H9 (cell line): ENCODE data around the gene UGT1A6. TPM values are rescaled to one million over a fixed set of nuclear protein-coding genes. Genes with fewer than 3 reads are reported as not detected.

Experiments used
- DNase-seq: peaks from one replicate; pipeline ENCODE4 v3.0.0-alpha.2; 2017
- H2AFZ ChIP-seq: one replicate; pipeline ENCODE4 v1.6.1; 2013; ENCODE audit warnings: mild to moderate bottlenecking, low read length, control low read depth, moderate library complexity
- H2AK5ac ChIP-seq: 2 replicates; pipeline ENCODE4 v1.6.1; 2013; ENCODE audit warnings: low read length, control low read depth, mixed read lengths; ENCODE audit not compliant: insufficient read length
- H2BK120ac ChIP-seq: one replicate; pipeline ENCODE4 v1.6.1; 2013; ENCODE audit warnings: low read depth, mild to moderate bottlenecking, low read length, control low read depth, inconsistent platforms; ENCODE audit not compliant: poor library complexity, severe bottlenecking
- H2BK12ac ChIP-seq: 2 replicates; pipeline ENCODE4 v1.6.1; 2013; ENCODE audit warnings: low read length, control low read depth, mixed read lengths, low read depth; ENCODE audit not compliant: insufficient read length
- H2BK15ac ChIP-seq: 2 replicates; pipeline ENCODE4 v1.6.1; 2013; ENCODE audit warnings: low read depth, low read length, control low read depth
- H2BK20ac ChIP-seq: one replicate; pipeline ENCODE4 v1.6.1; 2013; ENCODE audit warnings: low read depth, mild to moderate bottlenecking, low read length, control low read depth, inconsistent platforms; ENCODE audit not compliant: poor library complexity, severe bottlenecking
- H2BK5ac ChIP-seq: 2 replicates; pipeline ENCODE4 v1.6.1; 2013; ENCODE audit warnings: low read length, control low read depth, mixed read lengths; ENCODE audit not compliant: insufficient read length
- H3K14ac ChIP-seq: 2 replicates; pipeline ENCODE4 v1.6.1; 2013; ENCODE audit warnings: low read length, control low read depth; ENCODE audit not compliant: insufficient read depth
- H3K18ac ChIP-seq: 2 replicates; pipeline ENCODE4 v1.6.1; 2013; ENCODE audit warnings: low read depth, mild to moderate bottlenecking, mixed read lengths, low read length, control low read depth; ENCODE audit not compliant: insufficient read length
- H3K23ac ChIP-seq: 2 replicates; pipeline ENCODE4 v1.6.1; 2013; ENCODE audit warnings: low read length, control low read depth, mixed read lengths, low read depth; ENCODE audit not compliant: insufficient read length
- H3K23me2 ChIP-seq: 2 replicates; pipeline ENCODE4 v1.6.1; 2013; ENCODE audit warnings: low read depth, mild to moderate bottlenecking, mixed read lengths, low read length, control low read depth; ENCODE audit not compliant: insufficient read length, poor library complexity, severe bottlenecking
- H3K27ac ChIP-seq: 2 replicates; pipeline ENCODE4 v1.5.1; 2013; ENCODE audit warnings: low read length, control low read depth, mixed read lengths, low read depth; ENCODE audit not compliant: insufficient read length
- H3K27me3 ChIP-seq: 2 replicates; pipeline ENCODE4 v1.6.1; 2013; ENCODE audit warnings: low read length, control low read depth, inconsistent platforms; ENCODE audit not compliant: insufficient read depth
- H3K4ac ChIP-seq: 2 replicates; pipeline ENCODE4 v1.6.1; 2013; ENCODE audit warnings: low read depth, mild to moderate bottlenecking, control low read depth, inconsistent platforms, low read length, moderate library complexity
- H3K4me1 ChIP-seq: 2 replicates; pipeline ENCODE4 v1.6.1; 2013; ENCODE audit warnings: low read length, control low read depth, inconsistent platforms; ENCODE audit not compliant: insufficient read depth
- H3K4me2 ChIP-seq: 2 replicates; pipeline ENCODE4 v1.6.1; 2013; ENCODE audit warnings: low read length, control low read depth, mixed read lengths; ENCODE audit not compliant: insufficient read length, insufficient read depth
- H3K56ac ChIP-seq: 2 replicates; pipeline ENCODE4 v1.6.1; 2013; ENCODE audit warnings: low read depth, mild to moderate bottlenecking, mixed read lengths, low read length, control low read depth; ENCODE audit not compliant: insufficient read length
- H3K79me1 ChIP-seq: 2 replicates; pipeline ENCODE4 v1.6.1; 2013; ENCODE audit warnings: low read depth, mild to moderate bottlenecking, moderate library complexity, low read length, control low read depth, inconsistent platforms; ENCODE audit not compliant: insufficient read depth, poor library complexity, severe bottlenecking
- H3K79me2 ChIP-seq: 2 replicates; pipeline ENCODE4 v1.6.1; 2013; ENCODE audit warnings: low read length, control low read depth, inconsistent platforms; ENCODE audit not compliant: insufficient read depth
- H3K9ac ChIP-seq: 2 replicates; pipeline ENCODE4 v1.6.1; 2013; ENCODE audit warnings: low read length, control low read depth, mixed read lengths; ENCODE audit not compliant: insufficient read length; ENCODE audit errors: extremely low read depth
- H3K9me3 ChIP-seq: one replicate; pipeline ENCODE4 v1.6.1; 2013; ENCODE audit warnings: low read depth, low read length, inconsistent platforms; ENCODE audit not compliant: control insufficient read depth
- H3T11ph ChIP-seq: one replicate; pipeline ENCODE4 v1.6.1; 2013; ENCODE audit warnings: mild to moderate bottlenecking, low read length, control low read depth, inconsistent platforms
- H4K20me1 ChIP-seq: one replicate; pipeline ENCODE4 v1.6.1; 2013; ENCODE audit not compliant: control insufficient read depth, insufficient read length, insufficient read depth
- H4K5ac ChIP-seq: 2 replicates; pipeline ENCODE4 v1.6.1; 2013; ENCODE audit warnings: low read depth, mild to moderate bottlenecking, mixed read lengths, low read length, control low read depth; ENCODE audit not compliant: insufficient read length
- H4K8ac ChIP-seq: replicated peaks from 2 replicates; pipeline ENCODE4 v1.6.1; 2013; ENCODE audit warnings: low read length, control low read depth, mixed read lengths, low read depth; ENCODE audit not compliant: insufficient read length
- H4K91ac ChIP-seq: 2 replicates; pipeline ENCODE4 v1.6.1; 2013; ENCODE audit warnings: low read depth, mild to moderate bottlenecking, moderate library complexity, mixed read lengths, low read length, control low read depth; ENCODE audit not compliant: insufficient read length
- H3K27ac Mint-ChIP-seq, 3 experiments: 2 replicates in 2 of 3; 3 replicates in 1 of 3; pipeline ENCODE4 v1.8.0; 2020 to 2021; ENCODE audit warnings: mixed read lengths in 3 of 3, mild to moderate bottlenecking in 1 of 3, moderate library complexity in 1 of 3
- H3K27me3 Mint-ChIP-seq: 2 replicates; pipeline ENCODE4 v1.8.0; 2021; ENCODE audit warnings: low read depth, mild to moderate bottlenecking, moderate library complexity, mixed read lengths
- H3K36me3 Mint-ChIP-seq, 3 experiments: 2 replicates in 2 of 3; 3 replicates in 1 of 3; pipeline ENCODE4 v1.8.0; 2020 to 2021; ENCODE audit warnings: low read depth in 3 of 3, mixed read lengths in 3 of 3; ENCODE audit not compliant: insufficient read depth in 1 of 3
- H3K4me1 Mint-ChIP-seq, 2 experiments: 2 replicates each; pipeline ENCODE4 v1.8.0; 2020; ENCODE audit warnings: mixed read lengths in 2 of 2
- H3K4me3 Mint-ChIP-seq, 2 experiments: 2 replicates in 1 of 2; 3 replicates in 1 of 2; pipeline ENCODE4 v1.8.0; 2020 to 2021; ENCODE audit warnings: mild to moderate bottlenecking in 2 of 2, mixed read lengths in 2 of 2, moderate library complexity in 1 of 2
- H3K9me3 Mint-ChIP-seq, 2 experiments: 2 replicates in 1 of 2; 3 replicates in 1 of 2; pipeline ENCODE4 v1.8.0; 2020; ENCODE audit warnings: mild to moderate bottlenecking in 2 of 2, mixed read lengths in 2 of 2, moderate library complexity in 1 of 2
- WGBS: extraction: QIAGEN DNeasy Blood & Tissue Kit; methylation state at CpG from one replicate; pipeline ENCODE4 v1.1.7; 2013; ENCODE audit warnings: missing lambda C conversion rate, low lambda C conversion rate, mixed read lengths; ENCODE audit not compliant: insufficient read length; ENCODE audit errors: extremely low coverage; 5-methylcytosine and 5-hydroxymethylcytosine counted together
- total RNA-seq: library from RNA; stranded (reverse); gene quantifications from 2 replicates; pipeline ENCODE4 v1.2.1, GENCODE V29; 2021
- TF ChIP-seq, protein P1 (sequence below): fragments of 200-600 bp; sonication (generic); conservative IDR thresholded peaks from 3 replicates; pipeline ENCODE4 v1.8.0; 2021; ENCODE audit warnings: antibody characterized with exemption, mild to moderate bottlenecking

Gene UGT1A6
- total RNA-seq, 1 experiment from 2014 or later = not detected

DNA sequence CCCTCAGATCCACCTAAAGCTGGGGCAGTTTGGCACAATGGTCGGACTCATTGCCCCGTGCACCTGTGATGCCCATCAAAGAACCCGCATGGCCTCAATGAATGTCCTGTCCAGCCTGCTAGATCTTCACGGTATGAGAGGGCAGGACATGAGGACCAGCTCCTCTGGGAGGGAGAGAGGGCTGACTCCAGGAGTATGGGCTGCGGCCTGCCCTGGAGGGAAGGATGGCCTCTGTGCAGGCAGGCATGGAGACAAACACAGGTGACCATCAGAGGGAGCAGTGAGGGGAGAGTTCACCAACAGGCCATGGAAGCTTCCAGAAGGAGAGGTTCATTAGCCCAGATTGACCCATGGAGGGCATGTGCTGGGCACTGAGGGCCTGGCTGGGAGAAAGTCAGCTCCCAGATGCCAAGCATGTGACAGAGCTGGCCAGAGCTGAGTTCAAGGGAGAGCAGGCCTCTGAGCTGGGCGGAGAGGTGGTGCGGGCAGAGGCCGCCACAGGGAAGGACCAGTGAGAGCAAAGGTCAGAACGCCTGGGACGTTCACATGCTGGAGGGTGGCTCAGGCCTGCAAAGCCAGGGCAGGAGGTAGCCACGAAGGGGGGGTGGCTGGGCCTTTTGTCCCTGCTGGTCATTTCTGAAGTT, 125.4 kb downstream of the UGT1A6 start:
- H4K8ac ChIP-seq = no peak overlapping the region
- no peaks in the 10 kb centered on the region for H3K27me3 ChIP-seq
- no peaks in the 10 kb centered on the region for H3K9me3 ChIP-seq
- H3K27ac ChIP-seq = no peak overlapping the region
- H3K36me3 Mint-ChIP-seq = no peaks in the 10 kb centered on the region
- H4K5ac ChIP-seq = no peak overlapping the region
- H2AK5ac ChIP-seq = no peak overlapping the region
- no peaks in the 10 kb centered on the region for H3K4me1 Mint-ChIP-seq
- H2BK20ac ChIP-seq = no peak overlapping the region
- H3K4me3 Mint-ChIP-seq = no peak overlapping the region; a peak in 1 of 5 replicates
- H2BK12ac ChIP-seq = no peak overlapping the region
- no peaks in the 10 kb centered on the region for H3K4me1 ChIP-seq
- no peak overlapping the region for H3T11ph ChIP-seq
- H3K4me2 ChIP-seq = no peak overlapping the region
- no peaks in the 10 kb centered on the region for H3K23me2 ChIP-seq
- no peak overlapping the region for H3K56ac ChIP-seq
- H3K18ac ChIP-seq = no peak overlapping the region
- no peak overlapping the region for H3K23ac ChIP-seq
- H2BK120ac ChIP-seq = no peak overlapping the region
- no peak overlapping the region for H3K9ac ChIP-seq
- H3K79me1 ChIP-seq = no peaks in the 10 kb centered on the region
- H3K27me3 Mint-ChIP-seq = peaks cover 4% of the 10 kb centered on the region
- H2BK5ac ChIP-seq = no peak overlapping the region
- TF ChIP-seq, protein P1, sequence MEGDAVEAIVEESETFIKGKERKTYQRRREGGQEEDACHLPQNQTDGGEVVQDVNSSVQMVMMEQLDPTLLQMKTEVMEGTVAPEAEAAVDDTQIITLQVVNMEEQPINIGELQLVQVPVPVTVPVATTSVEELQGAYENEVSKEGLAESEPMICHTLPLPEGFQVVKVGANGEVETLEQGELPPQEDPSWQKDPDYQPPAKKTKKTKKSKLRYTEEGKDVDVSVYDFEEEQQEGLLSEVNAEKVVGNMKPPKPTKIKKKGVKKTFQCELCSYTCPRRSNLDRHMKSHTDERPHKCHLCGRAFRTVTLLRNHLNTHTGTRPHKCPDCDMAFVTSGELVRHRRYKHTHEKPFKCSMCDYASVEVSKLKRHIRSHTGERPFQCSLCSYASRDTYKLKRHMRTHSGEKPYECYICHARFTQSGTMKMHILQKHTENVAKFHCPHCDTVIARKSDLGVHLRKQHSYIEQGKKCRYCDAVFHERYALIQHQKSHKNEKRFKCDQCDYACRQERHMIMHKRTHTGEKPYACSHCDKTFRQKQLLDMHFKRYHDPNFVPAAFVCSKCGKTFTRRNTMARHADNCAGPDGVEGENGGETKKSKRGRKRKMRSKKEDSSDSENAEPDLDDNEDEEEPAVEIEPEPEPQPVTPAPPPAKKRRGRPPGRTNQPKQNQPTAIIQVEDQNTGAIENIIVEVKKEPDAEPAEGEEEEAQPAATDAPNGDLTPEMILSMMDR = no peak
- no CpG with 5 or more reads among the region's 11 CpGs for WGBS
- no peaks in the 10 kb centered on the region; a peak in 1 of 5 replicates for H3K9me3 Mint-ChIP-seq
- H4K20me1 ChIP-seq = no peaks in the 10 kb centered on the region
- no peaks in the 10 kb centered on the region for H3K79me2 ChIP-seq
- H3K14ac ChIP-seq = no peak overlapping the region; the same call in 1 of the 2 replicates
- H2AFZ ChIP-seq = no peak overlapping the region
- H2BK15ac ChIP-seq = no peak overlapping the region
- H3K4ac ChIP-seq = no peak overlapping the region
- DNase-seq = peak; percentile 17
- no peak overlapping the region for H4K91ac ChIP-seq
- no peak overlapping the region; a peak in 1 of 7 replicates for H3K27ac Mint-ChIP-seq
